GM19023 (cell line): ENCODE measurements around the gene DLGAP1.

ENCODE experiments used
- ATAC-seq: cut with Tn5 transposase; IDR thresholded peaks from one replicate; pipeline ENCODE4 v1.9.1; 2021; ENCODE audit warnings: mild to moderate bottlenecking, moderate library complexity; ENCODE audit not compliant: unreplicated experiment

DLGAP1 gene

GRCh38 chr18:4016391-4017049 lies 438.6 kb downstream of the DLGAP1 start:
- no peak for ATAC-seq

- no peak for ATAC-seq
These were observed 447.3 kb downstream of the DLGAP1 start for GRCh38 chr18:4007846-4008245.

GRCh38 chr18:4004183-4004829 lies 450.8 kb downstream of the DLGAP1 start:
- no peak for ATAC-seq

DNA sequence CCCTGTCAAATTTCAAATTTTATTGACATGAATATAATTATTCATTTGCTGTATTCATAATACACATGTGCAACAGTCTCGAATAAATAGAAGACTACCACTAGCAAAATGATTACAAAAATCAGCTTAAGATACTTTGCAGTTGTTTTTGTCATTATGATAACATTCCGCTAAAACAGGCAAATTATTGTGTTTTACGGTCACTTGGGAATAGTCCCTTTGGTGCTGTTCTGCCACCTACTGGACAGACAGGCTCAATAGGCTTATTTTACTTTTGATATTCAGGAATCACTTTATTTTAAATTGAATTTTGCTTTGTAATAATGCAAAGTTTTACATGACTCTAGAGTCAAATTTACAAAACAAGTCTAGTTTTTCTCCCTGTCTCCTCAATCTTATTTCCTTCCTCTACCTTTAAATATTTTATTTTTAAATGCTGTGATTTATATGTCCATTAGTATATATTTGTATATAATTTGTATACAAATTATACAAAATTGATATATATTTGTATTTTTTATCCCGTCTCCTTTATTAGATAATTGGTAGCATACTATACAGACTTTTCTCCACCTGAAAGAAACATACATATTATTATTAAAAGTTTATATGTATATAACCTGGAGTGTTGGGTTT lies 456.3 kb downstream of the DLGAP1 start:
- ATAC-seq: no peak

DNA sequence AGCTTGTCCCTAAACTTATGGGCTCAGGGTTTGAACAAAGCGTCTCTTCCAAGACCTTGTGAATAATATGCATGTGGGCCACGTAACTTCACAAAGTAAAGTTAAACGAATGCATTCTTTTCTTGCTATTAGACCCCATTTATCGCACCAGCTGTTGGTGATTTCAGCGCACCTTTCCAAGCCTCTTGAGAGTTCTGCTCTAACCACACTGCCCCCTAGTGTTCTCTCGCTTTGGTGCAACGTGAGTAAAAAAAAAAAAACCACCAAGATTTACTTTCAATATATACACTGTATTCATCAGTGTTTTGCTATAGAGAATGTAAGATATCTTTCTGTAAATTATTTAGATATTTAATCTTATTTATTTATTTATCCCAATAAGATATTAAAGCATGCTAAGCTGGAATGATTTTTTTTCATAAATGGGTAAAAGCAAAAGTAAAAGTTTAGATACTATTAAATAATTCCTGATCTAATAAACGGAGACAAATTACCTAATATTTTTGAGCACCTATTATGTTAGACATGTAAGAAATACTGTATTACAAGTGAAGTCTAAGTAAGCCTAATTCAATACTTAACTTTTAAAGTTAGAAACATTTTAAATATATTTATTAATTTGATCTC lies 459.5 kb downstream of the DLGAP1 start:
- no peak for ATAC-seq

- ATAC-seq: no peak
These were observed 461.0 kb downstream of the DLGAP1 start for GRCh38 chr18:3993941-3994687.

GRCh38 chr18:3985664-3986063 lies 469.4 kb downstream of the DLGAP1 start:
- no peak for ATAC-seq

DNA sequence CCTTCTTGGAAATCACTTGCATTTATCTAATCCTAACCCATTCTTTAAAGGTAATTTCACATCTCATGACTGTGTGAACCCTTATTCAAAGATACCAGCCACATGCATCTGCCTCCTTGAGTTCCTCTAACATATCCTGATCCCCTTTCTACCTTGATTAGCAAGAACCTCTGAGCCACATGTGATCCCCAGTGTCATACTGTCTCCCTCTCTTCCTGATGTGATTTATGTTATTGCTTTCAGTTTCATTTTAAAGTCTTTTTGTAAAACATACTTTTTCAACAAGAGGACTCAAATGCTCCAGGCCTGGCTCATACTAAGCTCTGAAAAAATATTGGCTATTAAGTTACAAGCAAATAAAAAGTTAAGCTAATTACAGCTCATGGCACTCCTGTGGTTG lies 470.1 kb downstream of the DLGAP1 start:
- ATAC-seq: no peak

DNA sequence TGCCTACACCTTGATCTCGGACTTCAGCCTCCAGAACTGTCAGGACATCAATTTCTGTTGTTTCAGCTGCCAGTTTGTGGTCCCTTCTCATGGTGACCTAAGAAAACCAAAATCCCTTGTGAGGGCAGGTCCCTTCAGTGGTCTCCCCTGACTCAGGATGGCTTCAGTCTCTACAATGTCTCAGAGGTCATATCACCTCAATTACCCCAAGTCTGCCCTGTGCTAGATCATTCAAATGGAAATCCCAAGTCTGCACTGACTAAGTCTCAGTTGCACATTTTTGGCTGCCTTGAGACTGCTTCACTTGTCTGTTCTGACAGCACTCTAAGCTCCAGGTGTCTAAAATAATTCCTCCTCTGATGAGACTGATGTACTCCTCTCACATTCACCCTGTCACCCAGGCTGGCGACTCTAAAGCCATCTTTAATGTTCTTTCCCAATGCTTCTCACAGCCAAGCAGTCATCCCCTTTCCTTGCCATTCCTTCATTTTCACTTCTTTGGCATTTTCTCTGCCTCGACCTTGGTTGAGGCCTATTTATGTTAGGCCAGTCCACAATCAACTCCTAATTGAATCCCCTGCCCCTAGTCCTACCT lies 470.8 kb downstream of the DLGAP1 start:
- no peak for ATAC-seq

GRCh38 chr18:3983351-3983969 lies 471.6 kb downstream of the DLGAP1 start:
- ATAC-seq: no peak

DNA sequence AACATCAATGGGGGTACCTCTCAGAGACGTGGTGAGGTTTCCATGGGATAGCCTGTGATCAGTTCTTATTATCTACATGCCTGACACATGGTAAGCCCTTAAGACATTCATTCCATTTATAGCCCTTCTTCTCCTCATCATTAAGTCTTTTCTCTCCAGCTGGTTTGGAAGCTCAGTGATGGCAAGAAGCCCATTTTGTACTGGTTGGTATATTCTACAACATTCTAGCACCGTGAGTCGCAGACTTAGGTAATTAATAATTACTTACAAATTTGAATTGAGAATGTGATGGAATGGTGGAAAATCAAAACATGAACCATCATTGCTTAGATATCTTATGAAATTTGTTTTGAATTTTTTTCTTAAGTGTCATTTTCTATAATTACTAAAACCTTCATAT lies 472.6 kb downstream of the DLGAP1 start:
- ATAC-seq: no peak

GRCh38 chr18:3979024-3979423 lies 476.1 kb downstream of the DLGAP1 start:
- ATAC-seq: no peak

- no peak for ATAC-seq
These were observed 481.8 kb downstream of the DLGAP1 start for GRCh38 chr18:3973191-3973850.

GRCh38 chr18:3972291-3972930 lies 482.7 kb downstream of the DLGAP1 start:
- ATAC-seq: no peak

GRCh38 chr18:3970929-3971328 lies 484.2 kb downstream of the DLGAP1 start:
- ATAC-seq: no peak

GRCh38 chr18:3967359-3968180 lies 487.5 kb downstream of the DLGAP1 start:
- ATAC-seq: no peak

GRCh38 chr18:3966642-3967358 lies 488.3 kb downstream of the DLGAP1 start:
- ATAC-seq: no peak

- ATAC-seq: no peak
These were observed 488.9 kb downstream of the DLGAP1 start for GRCh38 chr18:3966246-3966641.
